KG1 (cell line): ENCODE data around the gene DCTN3.

Experiments used
- DNase-seq: peaks from one replicate; lab custom pipeline; 2025; lab: John Stamatoyannopoulos, UW

The DCTN3 gene

GRCh38 chr9:34590381-34591247 lies 29.7 kb downstream of the DCTN3 start:
- no peak for DNase-seq

- DNase-seq: no peak
Measured at GRCh38 chr9:34589636-34590380, 30.5 kb downstream of the DCTN3 start, which contains the start of gene CNTFR. TSS of gene CNTFR (minus strand) at chr9:34589724. CDS start at chr9:34568981, 20,743 bp downstream.

- DNase-seq: no peak
Measured at GRCh38 chr9:34588671-34589635, 31.3 kb downstream of the DCTN3 start.

- no peak for DNase-seq
Measured at GRCh38 chr9:34587271-34587670, 33.0 kb downstream of the DCTN3 start.

- DNase-seq: no peak
Measured at GRCh38 chr9:34585946-34586669, 34.2 kb downstream of the DCTN3 start.

GRCh38 chr9:34584970-34585369 lies 35.3 kb downstream of the DCTN3 start:
- DNase-seq: no peak

- no peak for DNase-seq
Measured at GRCh38 chr9:34582787-34583186, 37.5 kb downstream of the DCTN3 start.

- DNase-seq: no peak
Measured at GRCh38 chr9:34581318-34581717, 39.0 kb downstream of the DCTN3 start.

- no peak for DNase-seq
Measured at GRCh38 chr9:34580358-34580757, 39.9 kb downstream of the DCTN3 start.

GRCh38 chr9:34579808-34580163 lies 40.5 kb downstream of the DCTN3 start:
- no peak for DNase-seq

- no peak for DNase-seq
Measured at GRCh38 chr9:34579104-34579807, 41.0 kb downstream of the DCTN3 start.

- no peak for DNase-seq
Measured at GRCh38 chr9:34578241-34579103, 41.8 kb downstream of the DCTN3 start.

- DNase-seq: no peak
Measured at GRCh38 chr9:34577400-34578240, 42.7 kb downstream of the DCTN3 start.

GRCh38 chr9:34576597-34577399 lies 43.5 kb downstream of the DCTN3 start:
- no peak for DNase-seq

GRCh38 chr9:34575862-34576596 lies 44.3 kb downstream of the DCTN3 start:
- no peak for DNase-seq

GRCh38 chr9:34575241-34575640 lies 45.1 kb downstream of the DCTN3 start:
- DNase-seq: no peak

- no peak for DNase-seq
Measured at GRCh38 chr9:34574571-34574970, 45.7 kb downstream of the DCTN3 start.
